Right atrium auricular region (tissue), 2 donors: Measurements from ENCODE around the gene POLL. TPM values are rescaled to one million over a fixed set of nuclear protein-coding genes. Genes with fewer than 3 reads are reported as not detected.

ENCODE experiments used
- DNase-seq: peaks from one replicate; pipeline ENCODE4 v3.0.0-alpha.2; 2019; ENCODE audit warnings: low spot score
- H3K27ac ChIP-seq, 2 donors: fragments of 200-600 bp; sonication (generic); 1 replicate in 1 of 2; 2 replicates in 1 of 2; pipeline ENCODE4 v1.5.1; 2016 to 2019
- H3K27me3 ChIP-seq, 2 donors: fragments of 200-600 bp; sonication (generic); one replicate each; pipeline versions ENCODE4 v1.5.1 to v1.6.0; 2017 to 2019
- H3K36me3 ChIP-seq: fragments of 200-600 bp; sonication (generic); one replicate; pipeline ENCODE4 v1.5.1; 2016
- H3K4me1 ChIP-seq, 2 donors: fragments of 200-600 bp; sonication (generic); one replicate each; pipeline versions ENCODE4 v1.5.1 to v1.6.0; 2017 to 2019
- H3K4me3 ChIP-seq, 2 donors: fragments of 200-600 bp; sonication (generic); 1 replicate in 1 of 2; 2 replicates in 1 of 2; pipeline ENCODE4 v1.5.1; 2017 to 2019; ENCODE audit warnings: mild to moderate bottlenecking in 1 of 2, moderate library complexity in 1 of 2
- H3K9me3 ChIP-seq, 2 donors: fragments of 200-600 bp; sonication (generic); one replicate each; pipeline ENCODE4 v1.5.1; 2019
- CTCF ChIP-seq, 2 donors: fragments of 200-600 bp; sonication (generic); IDR thresholded peaks; one replicate each; pipeline ENCODE4 v1.5.1; 2019; ENCODE audit warnings: antibody characterized with exemption in 2 of 2
- total RNA-seq, 2 donors: library from RNA; depleted of rRNA; stranded (reverse); fragments of >200 nt; gene quantifications; one replicate each; pipeline ENCODE4 v1.1.0, GENCODE V29; 2016

The POLL gene
- total RNA-seq, 2 donors from 2014 or later = 13.0 to 25.5 TPM

- TF ChIP-seq CTCF (IDR thresholded peaks at IDR 0.05) = no peak
- peaks cover 0 to 12% of the 10 kb centered on the region in 2 donors for H3K9me3 ChIP-seq
- no peak overlapping the region for H3K4me3 ChIP-seq
- peaks cover 24% of the 10 kb centered on the region for H3K36me3 ChIP-seq
- no peak overlapping the region for H3K27ac ChIP-seq
- no peak for DNase-seq
- H3K4me1 ChIP-seq = no peaks in the 10 kb centered on the region
- no peaks in the 10 kb centered on the region for H3K27me3 ChIP-seq
Measured at GRCh38 chr10:101577121-101577871, 10.8 kb downstream of the POLL start.

DNA sequence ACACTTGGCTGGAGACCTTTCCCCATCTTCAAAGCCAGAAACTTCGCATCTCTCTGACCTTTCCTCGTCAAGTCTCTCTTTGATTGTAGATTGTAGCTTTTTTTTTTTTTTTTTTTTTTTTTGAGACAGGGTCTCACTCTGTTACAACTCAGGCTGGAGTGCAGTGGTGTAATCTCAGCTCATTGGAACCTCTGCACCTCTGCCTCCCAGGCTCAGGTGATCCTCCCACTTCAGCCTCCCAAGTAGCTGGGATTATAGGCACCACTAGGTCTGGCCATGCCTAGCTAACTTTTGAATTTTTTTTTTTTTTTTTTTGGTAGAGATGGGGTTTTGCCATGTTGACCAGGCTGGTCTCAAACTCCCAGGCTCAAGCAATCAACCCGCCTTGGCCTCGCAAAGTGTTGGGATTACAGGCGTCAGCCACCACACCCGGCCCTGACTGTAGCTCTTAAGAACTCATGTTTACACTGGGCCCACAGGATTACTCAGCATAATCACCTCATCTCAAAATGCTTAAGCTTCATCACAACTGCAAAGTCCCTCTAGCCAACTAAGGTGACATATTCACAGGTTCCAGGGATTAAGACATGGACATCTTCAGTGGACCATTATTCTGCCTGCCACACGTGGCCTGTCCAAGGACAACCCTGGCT, 11.7 kb downstream of the POLL start:
- Histone ChIP-seq H3K9me3 (peaks cover 0 to 13% of the 10 kb centered on the region in 2 donors), H3K36me3 (peaks cover 18% of the 10 kb centered on the region), H3K4me3 (no peak overlapping the region), H3K4me1 (no peaks in the 10 kb centered on the region), H3K27me3 (no peaks in the 10 kb centered on the region), H3K27ac (no peak overlapping the region)
- no peak for TF ChIP-seq CTCF (IDR thresholded peaks at IDR 0.05)
- no peak for DNase-seq

GRCh38 chr10:101575580-101576210, 12.4 kb downstream of the POLL start:
- H3K27ac ChIP-seq = no peak overlapping the region

DNA sequence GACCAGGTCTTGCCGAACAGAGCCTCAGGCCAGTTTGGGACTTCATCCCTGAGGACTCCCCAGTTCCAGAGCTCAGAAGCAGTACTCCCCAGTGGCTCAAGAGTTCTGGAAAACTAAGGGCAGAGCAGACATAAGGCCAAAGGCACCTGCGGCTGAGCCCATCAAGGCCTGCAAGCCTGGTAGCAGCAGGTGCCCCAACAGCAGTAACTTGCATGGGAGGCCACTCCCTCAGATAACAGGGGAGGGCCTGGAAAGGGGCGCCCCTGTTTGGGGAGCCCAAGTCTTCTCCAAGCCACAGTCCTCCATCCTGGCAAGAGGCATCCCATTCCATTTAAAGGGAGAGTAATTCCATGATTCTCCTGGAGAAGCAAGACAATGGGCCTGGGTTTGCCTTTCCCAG, 13.0 kb downstream of the POLL start:
- H3K27ac ChIP-seq = no peak overlapping the region
- peaks cover 14% of the 10 kb centered on the region for H3K36me3 ChIP-seq
- DNase-seq = no peak
- H3K27me3 ChIP-seq = no peaks in the 10 kb centered on the region
- TF ChIP-seq CTCF (IDR thresholded peaks at IDR 0.05) = no peak
- H3K4me3 ChIP-seq = no peak overlapping the region
- peaks cover 0 to 13% of the 10 kb centered on the region in 2 donors for H3K9me3 ChIP-seq
- H3K4me1 ChIP-seq = peaks cover 0 to 10% of the 10 kb centered on the region in 2 donors

More at GRCh38 chr10:101575580-101576210, 12.4 kb downstream of the POLL start:
- H3K27me3 ChIP-seq = no peaks in the 10 kb centered on the region
- no peak for TF ChIP-seq CTCF (IDR thresholded peaks at IDR 0.05)
- no peak for DNase-seq
- H3K36me3 ChIP-seq = peaks cover 18% of the 10 kb centered on the region
- H3K9me3 ChIP-seq = peaks cover 0 to 13% of the 10 kb centered on the region in 2 donors
- H3K4me3 ChIP-seq = no peak overlapping the region
- peaks cover 0 to 3% of the 10 kb centered on the region in 2 donors for H3K4me1 ChIP-seq

- Histone ChIP-seq H3K4me1 (peaks cover 0 to 18% of the 10 kb centered on the region in 2 donors), H3K4me3 (no peak overlapping the region), H3K27ac (no peak overlapping the region), H3K27me3 (peaks cover 0 to 6% of the 10 kb centered on the region in 2 donors), H3K9me3 (peaks cover 0 to 13% of the 10 kb centered on the region in 2 donors), H3K36me3 (peaks cover 4% of the 10 kb centered on the region)
- DNase-seq = no peak
- TF ChIP-seq CTCF (IDR thresholded peaks at IDR 0.05) = no peak
Measured at GRCh38 chr10:101573885-101574753, 13.9 kb downstream of the POLL start.
